ENCODE measurements around the gene DDX51. TPM values are rescaled to one million over a fixed set of nuclear protein-coding genes. Genes with fewer than 3 reads are reported as not detected.

The DDX51 gene
- total and polyA plus RNA-seq, 2 donors (not counting 1 experiment from before 2014, with no cell fraction given): 46.3 to 60.8 TPM

GRCh38 chr12:132191715-132192553 is 47.8 kb upstream of the DDX51 start:
- H3K4me1 ChIP-seq (ENCODE audit: control insufficient read depth in 2 of 2, insufficient read depth in 2 of 2, low read length in 2 of 2): peaks cover 18 to 26% of the 10 kb centered on the region in 2 donors
- H3K79me2 ChIP-seq (ENCODE audit: control insufficient read depth, insufficient read depth, low read length): no peaks in the 10 kb centered on the region
- no peak overlapping the region for H3K27ac ChIP-seq (ENCODE audit: low read length in 2 of 2)
- H3K27me3 ChIP-seq (replicated peaks in 1 of 4; ENCODE audit: control extremely low read depth in 1 of 4, control insufficient read depth in 3 of 4, insufficient read depth in 4 of 4, low read length in 3 of 4): peaks cover 0 to 4% (median 1%) of the 10 kb centered on the region in 4 experiments
- ATAC-seq (ENCODE audit: low read depth) (no peak), DNase-seq (no peak)
- H3K27ac Mint-ChIP-seq: no peak overlapping the region
- no peaks in the 10 kb centered on the region for H4K20me1 ChIP-seq (ENCODE audit: control insufficient read depth, insufficient read depth, low read length, poor library complexity, severe bottlenecking)
- H2AFZ ChIP-seq (ENCODE audit: insufficient read depth, low read depth, low read length, poor library complexity, severe bottlenecking): no peak overlapping the region
- ChIA-PET POLR2A (no interaction called here), CTCF (no interaction called here)
- H3K4me3 Mint-ChIP-seq: no peak overlapping the region
- no peak overlapping the region for H3K9ac ChIP-seq (ENCODE audit: low read length)
- no peak overlapping the region for H3K4me2 ChIP-seq (replicated peaks; ENCODE audit: low read depth, low read length, poor library complexity, severe bottlenecking)
- intact Hi-C loops (cut with micrococcal nuclease): no loop called here
- peaks cover 0 to 48% (median 11%) of the 10 kb centered on the region in 3 donors for H3K9me3 ChIP-seq (ENCODE audit: control extremely low read depth in 1 of 3, control insufficient read depth in 2 of 3, insufficient read depth in 1 of 3, low read length in 2 of 3)
- no peaks in the 10 kb centered on the region for H3K27me3 Mint-ChIP-seq
- peaks cover 8% of the 10 kb centered on the region for H3K9me3 Mint-ChIP-seq (ENCODE audit: insufficient read depth)
- H3K36me3 ChIP-seq (replicated peaks in 1 of 2; ENCODE audit: control extremely low read depth in 1 of 2, control insufficient read depth in 1 of 2, extremely low read depth in 1 of 2, insufficient read depth in 2 of 2, low read length in 1 of 2): no peaks in the 10 kb centered on the region
- no peak overlapping the region for H3K4me3 ChIP-seq (ENCODE audit: control extremely low read depth in 1 of 5, extremely low read depth in 1 of 5, insufficient read depth in 1 of 5, low read depth in 2 of 5, low read length in 4 of 5)
- TF ChIP-seq EZH2 (IDR thresholded peaks at IDR 0.05; ENCODE audit: borderline replicate concordance, insufficient read depth, low read depth, low read length, poor library complexity, severe bottlenecking) (no peak), CTCF (IDR thresholded peaks at IDR 0.05) (no peak)
- WGBS (ENCODE audit: insufficient coverage): 80% methylated on average over 31 of the region's 31 CpGs
- peaks cover 13% of the 10 kb centered on the region for H3K4me1 Mint-ChIP-seq

- ChIA-PET POLR2A (no interaction called here), CTCF (no interaction called here)
- peaks cover 0 to 4% (median 1%) of the 10 kb centered on the region in 4 experiments for H3K27me3 ChIP-seq (replicated peaks in 1 of 4; ENCODE audit: control extremely low read depth in 1 of 4, control insufficient read depth in 3 of 4, insufficient read depth in 4 of 4, low read length in 3 of 4)
- H3K4me3 ChIP-seq (ENCODE audit: control extremely low read depth in 1 of 5, extremely low read depth in 1 of 5, insufficient read depth in 1 of 5, low read depth in 2 of 5, low read length in 4 of 5): no peak overlapping the region
- Mint-ChIP-seq H3K4me3 (peak overlapping the region; percentile 90), H3K9me3 (ENCODE audit: insufficient read depth) (peaks cover 8% of the 10 kb centered on the region), H3K27me3 (no peaks in the 10 kb centered on the region), H3K4me1 (peaks cover 14% of the 10 kb centered on the region), H3K27ac (peak overlapping the region; percentile 46)
- ATAC-seq (ENCODE audit: low read depth) (no peak), DNase-seq (no peak)
- H3K36me3 ChIP-seq (replicated peaks in 1 of 2; ENCODE audit: control extremely low read depth in 1 of 2, control insufficient read depth in 1 of 2, extremely low read depth in 1 of 2, insufficient read depth in 2 of 2, low read length in 1 of 2): no peaks in the 10 kb centered on the region
- H4K20me1 ChIP-seq (ENCODE audit: control insufficient read depth, insufficient read depth, low read length, poor library complexity, severe bottlenecking): no peaks in the 10 kb centered on the region
- WGBS (ENCODE audit: insufficient coverage): 87% methylated on average over 21 of the region's 30 CpGs
- no peaks in the 10 kb centered on the region for H3K79me2 ChIP-seq (ENCODE audit: control insufficient read depth, insufficient read depth, low read length)
- TF ChIP-seq CTCF (IDR thresholded peaks at IDR 0.05) (no peak), EZH2 (IDR thresholded peaks at IDR 0.05; ENCODE audit: borderline replicate concordance, insufficient read depth, low read depth, low read length, poor library complexity, severe bottlenecking) (no peak)
- H3K4me1 ChIP-seq (ENCODE audit: control insufficient read depth in 2 of 2, insufficient read depth in 2 of 2, low read length in 2 of 2): peaks cover 27 to 36% of the 10 kb centered on the region in 2 donors
- H3K27ac ChIP-seq (ENCODE audit: low read length in 2 of 2): no peak overlapping the region
- intact Hi-C loops (cut with micrococcal nuclease): no loop called here
- H2AFZ ChIP-seq (ENCODE audit: insufficient read depth, low read depth, low read length, poor library complexity, severe bottlenecking): peak overlapping the region; percentile 79
- peaks cover 0 to 57% (median 11%) of the 10 kb centered on the region in 3 donors for H3K9me3 ChIP-seq (ENCODE audit: control extremely low read depth in 1 of 3, control insufficient read depth in 2 of 3, insufficient read depth in 1 of 3, low read length in 2 of 3)
- H3K9ac ChIP-seq (ENCODE audit: low read length): no peak overlapping the region
- peak overlapping the region; percentile 97 for H3K4me2 ChIP-seq (replicated peaks; ENCODE audit: low read depth, low read length, poor library complexity, severe bottlenecking)
Observed at GRCh38 chr12:132190834-132191500, 46.8 kb upstream of the DDX51 start.

All from B cell (primary cell).